Epithelial cell of proximal tubule (primary cell): ENCODE results near the gene SEMA5A. TPM values are rescaled to one million over a fixed set of nuclear protein-coding genes. Genes with fewer than 3 reads are reported as not detected.

Experiments used
- DNase-seq: peaks from one replicate; pipeline ENCODE4 v3.0.0-alpha.2; 2011; ENCODE audit warnings: low read depth
- H3K4me3 ChIP-seq: 2 replicates; pipeline ENCODE4 v1.5.1; 2011; ENCODE audit warnings: low read depth, mild to moderate bottlenecking, low read length
- total RNA-seq: library from RNA; depleted of rRNA; stranded (reverse); fragments of >200 nt; gene quantifications from 2 replicates; pipeline ENCODE4 v1.2.3, GENCODE V29; 2015
- TF ChIP-seq, protein P1 (sequence below): conservative IDR thresholded peaks from 2 replicates; pipeline ENCODE4 v1.5.1; 2012; ENCODE audit warnings: low read depth, mild to moderate bottlenecking, low read length

SEMA5A gene
- total RNA-seq, 1 donor from 2014 or later = 4.0 TPM

DNA sequence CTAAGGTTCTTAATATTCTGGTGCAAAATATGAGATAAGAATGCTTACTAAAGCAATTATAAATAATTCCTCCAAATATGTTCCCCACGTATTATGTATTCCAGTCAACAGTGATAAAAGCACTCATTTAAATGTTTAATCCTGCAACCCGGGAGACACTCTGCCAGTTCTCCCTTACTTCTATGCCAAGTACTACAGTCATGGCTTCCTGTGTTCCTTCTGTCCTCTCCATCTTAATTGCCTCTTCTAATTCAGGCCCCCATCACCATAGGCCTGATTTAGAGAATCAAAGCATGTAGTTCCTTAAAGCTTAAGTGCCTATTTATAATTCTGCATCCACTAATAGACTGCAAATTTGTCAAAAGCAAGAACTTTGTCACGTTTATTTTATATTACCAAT is 474.8 kb downstream of the SEMA5A start:
- DNase-seq = no peak
- TF ChIP-seq, protein P1, sequence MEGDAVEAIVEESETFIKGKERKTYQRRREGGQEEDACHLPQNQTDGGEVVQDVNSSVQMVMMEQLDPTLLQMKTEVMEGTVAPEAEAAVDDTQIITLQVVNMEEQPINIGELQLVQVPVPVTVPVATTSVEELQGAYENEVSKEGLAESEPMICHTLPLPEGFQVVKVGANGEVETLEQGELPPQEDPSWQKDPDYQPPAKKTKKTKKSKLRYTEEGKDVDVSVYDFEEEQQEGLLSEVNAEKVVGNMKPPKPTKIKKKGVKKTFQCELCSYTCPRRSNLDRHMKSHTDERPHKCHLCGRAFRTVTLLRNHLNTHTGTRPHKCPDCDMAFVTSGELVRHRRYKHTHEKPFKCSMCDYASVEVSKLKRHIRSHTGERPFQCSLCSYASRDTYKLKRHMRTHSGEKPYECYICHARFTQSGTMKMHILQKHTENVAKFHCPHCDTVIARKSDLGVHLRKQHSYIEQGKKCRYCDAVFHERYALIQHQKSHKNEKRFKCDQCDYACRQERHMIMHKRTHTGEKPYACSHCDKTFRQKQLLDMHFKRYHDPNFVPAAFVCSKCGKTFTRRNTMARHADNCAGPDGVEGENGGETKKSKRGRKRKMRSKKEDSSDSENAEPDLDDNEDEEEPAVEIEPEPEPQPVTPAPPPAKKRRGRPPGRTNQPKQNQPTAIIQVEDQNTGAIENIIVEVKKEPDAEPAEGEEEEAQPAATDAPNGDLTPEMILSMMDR = no peak
- H3K4me3 ChIP-seq = no peak overlapping the region

DNA sequence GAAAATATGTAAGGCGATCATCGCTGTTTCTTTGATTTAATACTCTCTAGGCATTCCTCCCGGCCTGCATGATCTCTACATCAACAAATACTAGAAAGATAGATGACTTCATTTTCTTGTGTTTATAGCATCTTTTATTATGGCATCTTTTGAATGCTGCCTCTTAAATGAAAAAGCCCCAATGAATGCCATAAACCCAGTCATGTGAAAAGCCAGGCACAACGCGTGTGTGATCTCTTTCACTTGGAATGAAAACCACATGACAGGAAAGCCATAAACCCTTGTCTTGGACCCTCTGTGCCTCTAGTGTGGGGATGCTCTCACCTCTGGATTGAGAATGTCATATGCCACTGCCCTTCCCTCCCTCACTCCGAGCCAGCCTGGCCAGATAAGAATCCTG is 476.2 kb downstream of the SEMA5A start:
- H3K4me3 ChIP-seq = no peak overlapping the region
- DNase-seq = peak; percentile 79
- TF ChIP-seq, protein P1 = no peak

DNA sequence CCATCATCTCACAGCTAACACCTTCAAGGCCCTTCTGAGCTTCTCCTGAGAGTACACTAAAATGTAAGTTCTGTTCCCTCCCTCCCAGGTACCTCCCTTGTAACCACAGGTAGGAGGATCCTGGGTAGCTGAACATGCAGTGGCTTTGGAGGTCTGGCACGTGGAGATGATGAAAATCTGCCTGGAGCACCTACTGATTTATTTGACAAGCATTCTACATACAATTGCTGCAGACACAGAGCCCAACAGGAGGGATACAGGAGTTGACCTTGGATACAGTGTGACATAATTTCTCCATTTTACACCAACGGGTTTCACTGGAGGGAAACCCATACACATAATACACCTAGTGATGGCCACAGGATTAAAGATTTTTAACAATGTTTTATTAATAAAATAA is 478.7 kb downstream of the SEMA5A start:
- no peak for DNase-seq
- TF ChIP-seq, protein P1 = no peak
- H3K4me3 ChIP-seq = no peak overlapping the region

DNA sequence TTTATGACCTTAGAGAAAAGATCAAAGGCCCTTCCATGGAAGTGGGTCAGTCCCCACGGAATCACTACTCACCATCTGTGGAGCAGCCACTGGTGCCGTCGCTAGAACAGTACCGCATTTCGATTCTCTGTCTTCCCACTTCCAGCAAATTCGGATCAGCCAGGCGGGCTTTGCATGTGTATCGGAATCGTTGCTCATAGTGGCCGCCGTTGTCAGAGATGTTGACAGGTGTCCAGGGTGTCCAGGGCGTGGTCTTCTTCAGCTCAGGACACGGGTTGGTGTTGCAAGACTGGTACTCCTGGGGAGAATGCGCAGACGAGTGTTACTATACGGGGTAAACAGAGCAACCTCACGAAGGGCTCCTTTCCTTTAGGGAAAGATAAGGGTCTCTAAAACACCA is 479.5 kb downstream of the SEMA5A start:
- no peak for DNase-seq
- no peak overlapping the region for H3K4me3 ChIP-seq
- TF ChIP-seq, protein P1 = no peak

DNA sequence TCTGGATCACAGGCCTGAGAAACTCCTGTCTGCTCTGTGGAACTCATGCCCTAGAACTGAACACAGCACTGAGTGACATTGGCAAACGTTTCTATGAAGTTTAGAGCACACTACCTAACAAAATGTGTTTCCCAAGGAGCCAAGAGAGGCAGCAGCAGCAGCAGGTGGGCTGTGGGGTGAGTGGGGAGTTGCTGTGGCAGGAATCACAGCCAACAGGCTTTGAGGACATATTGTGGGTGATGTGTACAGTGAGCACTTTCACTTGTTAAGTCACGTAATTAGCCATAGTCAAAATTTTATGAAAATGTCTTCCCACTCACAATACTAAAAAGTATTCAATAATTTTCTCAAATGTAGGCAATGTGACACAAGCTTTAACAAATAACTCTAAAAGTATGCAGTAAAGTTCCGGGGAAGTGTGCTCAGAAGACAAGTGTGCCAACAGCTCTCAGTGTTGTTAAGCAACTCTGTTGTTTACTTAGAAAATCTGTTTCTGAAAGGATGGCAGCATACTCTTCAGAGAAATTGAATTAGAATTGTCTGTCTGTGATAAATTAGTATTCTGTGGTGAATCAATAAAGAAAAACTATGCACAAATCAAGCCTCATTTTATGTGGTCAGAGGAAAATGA is 482.1 kb downstream of the SEMA5A start:
- TF ChIP-seq, protein P1 = no peak
- DNase-seq = no peak
- no peak overlapping the region for H3K4me3 ChIP-seq

DNA sequence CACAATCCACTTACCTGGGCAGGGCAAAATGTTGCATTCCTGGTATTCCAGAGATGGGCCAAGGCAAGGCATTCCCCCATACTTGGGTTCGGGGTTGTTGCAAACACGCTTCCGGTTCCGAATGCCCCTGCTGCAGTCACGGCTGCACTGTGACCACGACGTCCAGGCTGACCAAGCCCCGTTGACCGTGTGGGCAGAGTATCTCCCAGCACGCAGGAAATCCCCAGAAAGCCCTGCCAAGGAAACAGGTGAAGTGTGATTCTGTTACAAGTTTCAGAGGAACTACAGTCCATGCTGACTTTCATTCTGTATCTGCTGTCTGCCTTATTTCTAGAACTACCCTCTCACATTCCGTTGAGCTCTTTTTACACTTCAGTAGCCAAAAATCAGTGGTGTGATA is 483.0 kb downstream of the SEMA5A start:
- H3K4me3 ChIP-seq = no peak overlapping the region
- TF ChIP-seq, protein P1 = no peak
- DNase-seq = peak; percentile 74
